Ascending aorta (tissue), 2 donors: ENCODE measurements around the gene THYN1. TPM values are rescaled to one million over a fixed set of nuclear protein-coding genes. Genes with fewer than 3 reads are reported as not detected.
"Not testable (repeated sequence)": the region's sequence is repeated elsewhere in the genome, so short reads cannot be mapped to it uniquely, and the experiment has no call there.

Experiments used
- DNase-seq, 2 donors: peaks; one replicate each; pipeline ENCODE4 v3.0.0-alpha.2; 2019; ENCODE audit warnings: low spot score in 2 of 2
- H3K27ac ChIP-seq, 2 donors: fragments of 200-600 bp; sonication (generic); one replicate each; pipeline ENCODE4 v1.5.1; 2016 to 2017; ENCODE audit warnings: mild to moderate bottlenecking in 1 of 2
- H3K27me3 ChIP-seq: fragments of 200-600 bp; sonication (generic); one replicate; pipeline ENCODE4 v1.5.1; 2017
- H3K36me3 ChIP-seq, 2 donors: fragments of 200-600 bp; sonication (generic); one replicate each; pipeline ENCODE4 v1.5.1; 2016
- H3K4me1 ChIP-seq, 2 donors: fragments of 200-600 bp; sonication (generic); one replicate each; pipeline ENCODE4 v1.5.1; 2016 to 2017; ENCODE audit warnings: mild to moderate bottlenecking in 1 of 2
- H3K4me3 ChIP-seq, 2 donors: fragments of 200-600 bp; sonication (generic); one replicate each; pipeline ENCODE4 v1.5.1; 2016 to 2017; ENCODE audit warnings: mild to moderate bottlenecking in 1 of 2
- H3K9me3 ChIP-seq, 2 donors: fragments of 200-600 bp; sonication (generic); one replicate each; pipeline ENCODE4 v1.5.1; 2016
- CTCF ChIP-seq, 3 experiments: fragments of 200-600 bp in 2 of 3; fragments of 450-650 bp in 1 of 3; sonication (generic) in 2 of 3; IDR thresholded peaks; one replicate each; pipeline ENCODE4 v1.5.1; 2016 to 2019; ENCODE audit warnings: antibody characterized with exemption in 3 of 3, mild to moderate bottlenecking in 1 of 3, moderate library complexity in 1 of 3
- intact Hi-C: fragments of 100-400 bp; cut with DNase I; formaldehyde crosslinking; loops from one replicate; pipeline ENCODE4 v1.15.1; 2023
- total RNA-seq: library from RNA; depleted of rRNA; stranded (reverse); fragments of >200 nt; gene quantifications from one replicate; pipeline ENCODE4 v1.1.0, GENCODE V29; 2016

THYN1 gene
- total RNA-seq, 1 donor from 2014 or later = 19.8 TPM

GRCh38 chr11:134283461-134284230 is 30.5 kb upstream of the THYN1 start:
- H3K4me3 ChIP-seq = no peak overlapping the region
- no peaks in the 10 kb centered on the region for H3K4me1 ChIP-seq
- TF ChIP-seq CTCF (IDR thresholded peaks at IDR 0.05) = no peak
- no peaks in the 10 kb centered on the region for H3K9me3 ChIP-seq
- intact Hi-C loops = no loop called here
- H3K27me3 ChIP-seq = no peaks in the 10 kb centered on the region
- peak in 1 of 2 donors; percentile 52 for DNase-seq
- H3K36me3 ChIP-seq = no peaks in the 10 kb centered on the region
- no peak overlapping the region for H3K27ac ChIP-seq

GRCh38 chr11:134282121-134283045 is 29.2 kb upstream of the THYN1 start:
- no peak for TF ChIP-seq CTCF (IDR thresholded peaks at IDR 0.05)
- intact Hi-C loops = no loop called here
- no peak overlapping the region for H3K27ac ChIP-seq
- no peaks in the 10 kb centered on the region for H3K9me3 ChIP-seq
- peak in 1 of 2 donors; percentile 53 for DNase-seq
- no peaks in the 10 kb centered on the region for H3K36me3 ChIP-seq
- no peaks in the 10 kb centered on the region for H3K4me1 ChIP-seq
- H3K4me3 ChIP-seq = no peak overlapping the region
- H3K27me3 ChIP-seq = no peaks in the 10 kb centered on the region

- H3K27me3 ChIP-seq, H3K9me3 ChIP-seq, H3K4me1 ChIP-seq, H3K27ac ChIP-seq, DNase-seq, H3K4me3 ChIP-seq, intact Hi-C loops, H3K36me3 ChIP-seq: not testable (repeated sequence)
Measured at GRCh38 chr11:134281635-134282034, 28.5 kb upstream of the THYN1 start.

- no peak for DNase-seq
- Histone ChIP-seq H3K36me3 (no peaks in the 10 kb centered on the region), H3K4me1 (peaks cover 0 to 9% of the 10 kb centered on the region in 2 donors), H3K27ac (no peak overlapping the region), H3K9me3 (no peaks in the 10 kb centered on the region), H3K27me3 (peaks cover 14% of the 10 kb centered on the region), H3K4me3 (no peak overlapping the region)
- no peak for TF ChIP-seq CTCF (IDR thresholded peaks at IDR 0.05)
- intact Hi-C loops = no loop called here
Measured at GRCh38 chr11:134278356-134278755, 25.2 kb upstream of the THYN1 start.

- H3K4me3 ChIP-seq = peak overlapping the region; percentile 38 to 49
Measured at GRCh38 chr11:134277183-134278001, 24.2 kb upstream of the THYN1 start.

More at GRCh38 chr11:134277183-134278001, 24.2 kb upstream of the THYN1 start:
- Histone ChIP-seq H3K9me3 (no peaks in the 10 kb centered on the region), H3K4me1 (peaks cover 0 to 9% of the 10 kb centered on the region in 2 donors), H3K27ac (no peak overlapping the region), H3K27me3 (peaks cover 14% of the 10 kb centered on the region), H3K36me3 (no peaks in the 10 kb centered on the region)
- TF ChIP-seq CTCF (IDR thresholded peaks at IDR 0.05) = no peak
- DNase-seq = peak in 1 of 2 donors; percentile 56
- intact Hi-C loops = no loop called here
